Tibial nerve (tissue), 4 donors: ENCODE measurements around the gene MAP1LC3B2.

Experiments
- CTCF ChIP-seq, 5 experiments: fragments of 200-600 bp in 3 of 5; fragments of 450-650 bp in 2 of 5; sonication (generic) in 3 of 5; IDR thresholded peaks; one replicate each; pipeline ENCODE4 v1.5.1; 2016 to 2019; ENCODE audit warnings: antibody characterized with exemption in 5 of 5, mild to moderate bottlenecking in 3 of 5, moderate library complexity in 2 of 5
- EP300 ChIP-seq, 2 donors: sonication (generic); formaldehyde crosslinking; IDR thresholded peaks; one replicate each; pipeline ENCODE4 v1.6.1; 2017; ENCODE audit warnings: antibody characterized with exemption in 2 of 2, mild to moderate bottlenecking in 1 of 2
- POLR2A ChIP-seq, 2 donors: fragments of 450-650 bp; IDR thresholded peaks; one replicate each; pipeline ENCODE4 v1.6.1; 2017; ENCODE audit warnings: antibody characterized with exemption in 2 of 2, mild to moderate bottlenecking in 2 of 2, moderate library complexity in 2 of 2

GRCh38 chr12:116609319-116610114, 50.3 kb downstream of the MAP1LC3B2 start:
- peak in 3 of 5 experiments; percentile 18 to 26 (median 19) for TF ChIP-seq CTCF (IDR thresholded peaks at IDR 0.05)
- TF ChIP-seq POLR2A (IDR thresholded peaks at IDR 0.05) = no peak
- no peak for TF ChIP-seq EP300 (IDR thresholded peaks at IDR 0.05)
